Liver (tissue), 9 donors: ENCODE data around the gene C14orf180. TPM values are rescaled to one million over a fixed set of nuclear protein-coding genes. Genes with fewer than 3 reads are reported as not detected.

Source experiments
- DNase-seq: peaks from one replicate; pipeline ENCODE4 v3.0.0-alpha.2; 2017; ENCODE audit warnings: low spot score
- H3K27ac ChIP-seq, 2 donors: one replicate each; pipeline ENCODE4 v1.7.0; 2013; ENCODE audit warnings: inconsistent platforms in 2 of 2, low read length in 2 of 2, control low read depth in 1 of 2, low read depth in 1 of 2, mild to moderate bottlenecking in 1 of 2
- H3K27me3 ChIP-seq, 4 donors: one replicate each; pipeline versions ENCODE4 v1.6.1 to v1.7.0; 2013; ENCODE audit warnings: low read length in 3 of 4, inconsistent platforms in 1 of 4, mild to moderate bottlenecking in 1 of 4, moderate library complexity in 1 of 4; ENCODE audit not compliant: control insufficient read depth in 4 of 4, insufficient read depth in 4 of 4
- H3K36me3 ChIP-seq, 4 donors: one replicate each; pipeline versions ENCODE4 v1.6.1 to v1.7.0; 2013; ENCODE audit warnings: low read length in 3 of 4, mild to moderate bottlenecking in 3 of 4, low read depth in 1 of 4, moderate library complexity in 1 of 4; ENCODE audit not compliant: control insufficient read depth in 4 of 4, insufficient read depth in 3 of 4
- H3K4me1 ChIP-seq, 4 donors: one replicate each; pipeline versions ENCODE4 v1.6.1 to v1.7.0; 2013; ENCODE audit warnings: low read length in 3 of 4, mild to moderate bottlenecking in 3 of 4, moderate library complexity in 1 of 4; ENCODE audit not compliant: control insufficient read depth in 4 of 4, insufficient read depth in 4 of 4
- H3K4me3 ChIP-seq, 3 donors: one replicate each; pipeline versions ENCODE4 v1.6.1 to v1.7.0; 2013; ENCODE audit warnings: low read length in 3 of 3, control low read depth in 1 of 3, low read depth in 1 of 3, mild to moderate bottlenecking in 1 of 3
- H3K9ac ChIP-seq, 2 donors: one replicate each; pipeline ENCODE4 v1.7.0; 2013; ENCODE audit warnings: low read length in 2 of 2, mild to moderate bottlenecking in 2 of 2, moderate library complexity in 2 of 2, control low read depth in 1 of 2, low read depth in 1 of 2
- H3K9me3 ChIP-seq, 4 donors: one replicate each; pipeline versions ENCODE4 v1.6.1 to v1.7.0; 2013; ENCODE audit warnings: low read length in 3 of 4; ENCODE audit not compliant: control insufficient read depth in 4 of 4
- ATF3 ChIP-seq: IDR thresholded peaks from 2 replicates; pipeline ENCODE4 v1.6.1; 2016; ENCODE audit warnings: antibody characterized with exemption
- FOXA1 ChIP-seq: IDR thresholded peaks from 2 replicates; pipeline ENCODE4 v1.6.1; 2016; ENCODE audit warnings: antibody characterized with exemption
- FOXA2 ChIP-seq: IDR thresholded peaks from 2 replicates; pipeline ENCODE4 v1.6.1; 2016; ENCODE audit warnings: antibody characterized with exemption
- GABPA ChIP-seq, 2 donors: IDR thresholded peaks in 1 of 2; conservative IDR thresholded peaks in 1 of 2; 2 replicates each; pipeline ENCODE4 v1.6.1; 2016; ENCODE audit warnings: antibody characterized with exemption in 2 of 2, mild to moderate bottlenecking in 1 of 2, moderate library complexity in 1 of 2
- HNF4A ChIP-seq, 2 donors: conservative IDR thresholded peaks; 2 replicates each; pipeline ENCODE4 v1.6.1; 2016; ENCODE audit warnings: antibody characterized with exemption in 2 of 2, mild to moderate bottlenecking in 2 of 2
- JUND ChIP-seq, 2 donors: IDR thresholded peaks; 2 replicates each; pipeline ENCODE4 v1.6.1; 2016; ENCODE audit warnings: antibody characterized with exemption in 2 of 2
- NR2F2 ChIP-seq: IDR thresholded peaks from 2 replicates; pipeline ENCODE4 v1.6.1; 2016; ENCODE audit warnings: antibody characterized with exemption
- RAD21 ChIP-seq, 2 donors: IDR thresholded peaks; 2 replicates each; pipeline ENCODE4 v1.6.1; 2016; ENCODE audit warnings: antibody characterized with exemption in 2 of 2, mild to moderate bottlenecking in 2 of 2
- RXRA ChIP-seq, 2 donors: IDR thresholded peaks; 2 replicates each; pipeline ENCODE4 v1.6.1; 2017 to 2018; ENCODE audit warnings: antibody characterized with exemption in 2 of 2, mild to moderate bottlenecking in 1 of 2
- SP1 ChIP-seq: IDR thresholded peaks from 2 replicates; pipeline ENCODE4 v1.6.1; 2018; ENCODE audit warnings: antibody characterized with exemption, mild to moderate bottlenecking
- TAF1 ChIP-seq: conservative IDR thresholded peaks from 2 replicates; pipeline ENCODE4 v1.6.1; 2016; ENCODE audit warnings: antibody characterized with exemption, mild to moderate bottlenecking
- YY1 ChIP-seq: IDR thresholded peaks from 2 replicates; pipeline ENCODE4 v1.6.1; 2016; ENCODE audit warnings: antibody characterized with exemption, mild to moderate bottlenecking
- WGBS: extraction: QIAGEN DNeasy Blood & Tissue Kit; methylation state at CpG from one replicate; pipeline ENCODE4 v1.1.7; 2013; 5-methylcytosine and 5-hydroxymethylcytosine counted together
- polyA plus RNA-seq, 2 donors: library from polyadenylated mRNA; stranded (reverse) in 1 of 2; unstranded in 1 of 2; fragments of 200-250 nt in 1 of 2; fragments of >200 nt in 1 of 2; fragmentation: Nextera tagmentation in 1 of 2; extraction: Ambion mirVana in 1 of 2; gene quantifications; one replicate each; pipeline versions ENCODE4 v1.2.1 to v1.2.3, GENCODE V29; 2013 to 2015
- total RNA-seq, 2 donors: library from RNA; depleted of rRNA; stranded (reverse); fragments of >200 nt; gene quantifications; one replicate each; pipeline ENCODE4 v1.2.3, GENCODE V29; 2014
- TF ChIP-seq, protein P1 (sequence below): IDR thresholded peaks from 2 replicates; pipeline ENCODE4 v1.6.1; 2016; ENCODE audit warnings: antibody characterized with exemption, mild to moderate bottlenecking
- TF ChIP-seq, protein P2 (sequence below): fragments of 150-350 bp; IDR thresholded peaks from 2 replicates; pipeline ENCODE4 v1.5.1; 2017; ENCODE audit warnings: improper control_type of control experiment, low read depth, low read length; ENCODE audit not compliant: missing input control
- TF ChIP-seq, protein P3 (sequence below): IDR thresholded peaks from 2 replicates; pipeline ENCODE4 v1.6.1; 2016; ENCODE audit warnings: antibody characterized with exemption
- TF ChIP-seq, protein P4 (sequence below): IDR thresholded peaks from 2 replicates; pipeline ENCODE4 v1.6.1; 2016; ENCODE audit warnings: antibody characterized with exemption
- donor health status: healthy.
- donor health status: healthy.
- donor health status: healthy.
- donor health status: healthy.
- donor health status: healthy.

C14orf180 gene
- total and polyA plus RNA-seq, 4 donors, result 0.09 to 4.0 (median 2.9) TPM

DNA sequence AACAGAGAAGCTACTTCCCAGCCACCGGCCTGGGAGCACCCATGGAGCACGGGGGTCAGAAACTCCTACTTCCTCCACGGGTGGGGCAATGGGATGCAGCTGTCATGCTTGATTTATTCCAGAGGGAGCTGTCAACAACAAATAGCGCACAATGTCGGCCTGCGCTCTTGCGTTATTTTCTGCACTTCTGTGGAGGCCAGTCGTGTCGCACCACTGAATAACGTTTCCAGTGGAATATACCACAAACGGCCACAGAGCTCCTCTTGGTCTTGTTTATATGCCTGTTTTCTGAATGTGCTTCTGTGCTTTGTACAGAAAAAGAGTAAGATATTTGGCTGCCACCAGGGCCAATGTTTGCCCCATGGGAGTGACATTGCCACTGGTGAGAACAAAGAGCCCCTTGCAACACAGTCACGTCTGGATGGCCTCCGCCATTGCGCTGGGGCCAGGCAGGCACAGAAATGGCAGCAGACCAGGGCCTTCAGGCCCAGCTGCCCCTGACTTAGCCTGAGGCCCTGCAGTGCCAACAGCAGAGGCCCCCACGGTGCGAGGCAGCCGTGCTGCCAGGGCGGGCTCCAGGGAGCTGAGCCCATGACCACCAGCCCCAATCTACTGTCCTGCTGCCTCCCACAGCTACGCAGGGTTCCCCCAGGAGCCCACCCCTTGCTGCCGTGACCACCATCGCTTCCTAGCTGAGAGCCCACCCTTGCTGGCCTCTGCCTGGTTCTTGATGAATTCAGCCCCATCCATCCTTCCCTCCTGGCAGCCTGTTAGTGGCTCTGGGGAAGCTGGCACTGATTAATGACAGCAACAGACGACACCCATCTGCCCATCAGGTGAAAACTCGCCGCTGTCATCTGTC is 53.9 kb downstream of the C14orf180 start:
- Histone ChIP-seq H3K27me3 (no peaks in the 10 kb centered on the region), H3K36me3 (no peaks in the 10 kb centered on the region), H3K9ac (no peak overlapping the region), H3K9me3 (peaks cover 0 to 9% (median under 1%) of the 10 kb centered on the region in 4 donors), H3K4me3 (no peak overlapping the region), H3K27ac (no peak overlapping the region), H3K4me1 (peaks cover 0 to 9% (median 2%) of the 10 kb centered on the region in 4 donors)
- no peak for TF ChIP-seq FOXA2
- TF ChIP-seq, protein P1, sequence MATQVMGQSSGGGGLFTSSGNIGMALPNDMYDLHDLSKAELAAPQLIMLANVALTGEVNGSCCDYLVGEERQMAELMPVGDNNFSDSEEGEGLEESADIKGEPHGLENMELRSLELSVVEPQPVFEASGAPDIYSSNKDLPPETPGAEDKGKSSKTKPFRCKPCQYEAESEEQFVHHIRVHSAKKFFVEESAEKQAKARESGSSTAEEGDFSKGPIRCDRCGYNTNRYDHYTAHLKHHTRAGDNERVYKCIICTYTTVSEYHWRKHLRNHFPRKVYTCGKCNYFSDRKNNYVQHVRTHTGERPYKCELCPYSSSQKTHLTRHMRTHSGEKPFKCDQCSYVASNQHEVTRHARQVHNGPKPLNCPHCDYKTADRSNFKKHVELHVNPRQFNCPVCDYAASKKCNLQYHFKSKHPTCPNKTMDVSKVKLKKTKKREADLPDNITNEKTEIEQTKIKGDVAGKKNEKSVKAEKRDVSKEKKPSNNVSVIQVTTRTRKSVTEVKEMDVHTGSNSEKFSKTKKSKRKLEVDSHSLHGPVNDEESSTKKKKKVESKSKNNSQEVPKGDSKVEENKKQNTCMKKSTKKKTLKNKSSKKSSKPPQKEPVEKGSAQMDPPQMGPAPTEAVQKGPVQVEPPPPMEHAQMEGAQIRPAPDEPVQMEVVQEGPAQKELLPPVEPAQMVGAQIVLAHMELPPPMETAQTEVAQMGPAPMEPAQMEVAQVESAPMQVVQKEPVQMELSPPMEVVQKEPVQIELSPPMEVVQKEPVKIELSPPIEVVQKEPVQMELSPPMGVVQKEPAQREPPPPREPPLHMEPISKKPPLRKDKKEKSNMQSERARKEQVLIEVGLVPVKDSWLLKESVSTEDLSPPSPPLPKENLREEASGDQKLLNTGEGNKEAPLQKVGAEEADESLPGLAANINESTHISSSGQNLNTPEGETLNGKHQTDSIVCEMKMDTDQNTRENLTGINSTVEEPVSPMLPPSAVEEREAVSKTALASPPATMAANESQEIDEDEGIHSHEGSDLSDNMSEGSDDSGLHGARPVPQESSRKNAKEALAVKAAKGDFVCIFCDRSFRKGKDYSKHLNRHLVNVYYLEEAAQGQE, result no peak
- TF ChIP-seq NR2F2, result no peak
- no peak for TF ChIP-seq YY1
- no peak for TF ChIP-seq HNF4A (conservative IDR thresholded peaks at IDR 0.05)
- TF ChIP-seq, protein P2, sequence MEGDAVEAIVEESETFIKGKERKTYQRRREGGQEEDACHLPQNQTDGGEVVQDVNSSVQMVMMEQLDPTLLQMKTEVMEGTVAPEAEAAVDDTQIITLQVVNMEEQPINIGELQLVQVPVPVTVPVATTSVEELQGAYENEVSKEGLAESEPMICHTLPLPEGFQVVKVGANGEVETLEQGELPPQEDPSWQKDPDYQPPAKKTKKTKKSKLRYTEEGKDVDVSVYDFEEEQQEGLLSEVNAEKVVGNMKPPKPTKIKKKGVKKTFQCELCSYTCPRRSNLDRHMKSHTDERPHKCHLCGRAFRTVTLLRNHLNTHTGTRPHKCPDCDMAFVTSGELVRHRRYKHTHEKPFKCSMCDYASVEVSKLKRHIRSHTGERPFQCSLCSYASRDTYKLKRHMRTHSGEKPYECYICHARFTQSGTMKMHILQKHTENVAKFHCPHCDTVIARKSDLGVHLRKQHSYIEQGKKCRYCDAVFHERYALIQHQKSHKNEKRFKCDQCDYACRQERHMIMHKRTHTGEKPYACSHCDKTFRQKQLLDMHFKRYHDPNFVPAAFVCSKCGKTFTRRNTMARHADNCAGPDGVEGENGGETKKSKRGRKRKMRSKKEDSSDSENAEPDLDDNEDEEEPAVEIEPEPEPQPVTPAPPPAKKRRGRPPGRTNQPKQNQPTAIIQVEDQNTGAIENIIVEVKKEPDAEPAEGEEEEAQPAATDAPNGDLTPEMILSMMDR, result no peak
- TF ChIP-seq RXRA (IDR thresholded peaks at IDR 0.05), result no peak
- no peak for TF ChIP-seq ATF3
- TF ChIP-seq SP1, result no peak
- TF ChIP-seq, protein P3, sequence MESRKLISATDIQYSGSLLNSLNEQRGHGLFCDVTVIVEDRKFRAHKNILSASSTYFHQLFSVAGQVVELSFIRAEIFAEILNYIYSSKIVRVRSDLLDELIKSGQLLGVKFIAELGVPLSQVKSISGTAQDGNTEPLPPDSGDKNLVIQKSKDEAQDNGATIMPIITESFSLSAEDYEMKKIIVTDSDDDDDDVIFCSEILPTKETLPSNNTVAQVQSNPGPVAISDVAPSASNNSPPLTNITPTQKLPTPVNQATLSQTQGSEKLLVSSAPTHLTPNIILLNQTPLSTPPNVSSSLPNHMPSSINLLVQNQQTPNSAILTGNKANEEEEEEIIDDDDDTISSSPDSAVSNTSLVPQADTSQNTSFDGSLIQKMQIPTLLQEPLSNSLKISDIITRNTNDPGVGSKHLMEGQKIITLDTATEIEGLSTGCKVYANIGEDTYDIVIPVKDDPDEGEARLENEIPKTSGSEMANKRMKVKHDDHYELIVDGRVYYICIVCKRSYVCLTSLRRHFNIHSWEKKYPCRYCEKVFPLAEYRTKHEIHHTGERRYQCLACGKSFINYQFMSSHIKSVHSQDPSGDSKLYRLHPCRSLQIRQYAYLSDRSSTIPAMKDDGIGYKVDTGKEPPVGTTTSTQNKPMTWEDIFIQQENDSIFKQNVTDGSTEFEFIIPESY, result no peak
- no peak for TF ChIP-seq GABPA (IDR thresholded peaks at IDR 0.05 in 1 of 2, conservative IDR thresholded peaks at IDR 0.05 in 1 of 2)
- no peak for TF ChIP-seq JUND (IDR thresholded peaks at IDR 0.05)
- TF ChIP-seq RAD21 (IDR thresholded peaks at IDR 0.05), result no peak
- no peak for TF ChIP-seq FOXA1
- TF ChIP-seq TAF1, result no peak
- TF ChIP-seq, protein P4, sequence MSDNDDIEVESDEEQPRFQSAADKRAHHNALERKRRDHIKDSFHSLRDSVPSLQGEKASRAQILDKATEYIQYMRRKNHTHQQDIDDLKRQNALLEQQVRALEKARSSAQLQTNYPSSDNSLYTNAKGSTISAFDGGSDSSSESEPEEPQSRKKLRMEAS, result no peak
- 79% methylated on average over 24 of the region's 24 CpGs for WGBS
- DNase-seq, result no peak
